Activated CD8-positive, alpha-beta memory T cell treated with anti-CD3 and anti-CD28 coated beads for 36 hours (primary cell): ENCODE measurements around the gene MED31. TPM values are rescaled to one million over a fixed set of nuclear protein-coding genes. Genes with fewer than 3 reads are reported as not detected.
"Not testable (repeated sequence)": the region's sequence is repeated elsewhere in the genome, so short reads cannot be mapped to it uniquely, and the experiment has no call there.

Experiments
- CTCF ChIA-PET: fragments of 350-600 bp; sonication (Branson Sonifier 250); formaldehyde crosslinking; loops from one replicate; lab custom pipeline; 2021; ENCODE audit warnings: antibody characterized with exemption; lab: Charles Lee
- POLR2A ChIA-PET: fragments of 350-600 bp; sonication (Branson Sonifier 250); formaldehyde crosslinking; loops from one replicate; lab custom pipeline; 2021; ENCODE audit warnings: antibody characterized with exemption; lab: Charles Lee
- total RNA-seq, 2 experiments: library from RNA; stranded (reverse); gene quantifications; one replicate each; pipeline ENCODE4 v1.2.3, GENCODE V29; 2021

The MED31 gene
- total RNA-seq, 2 experiments from 2014 or later = 25.2 to 28.5 TPM

DNA sequence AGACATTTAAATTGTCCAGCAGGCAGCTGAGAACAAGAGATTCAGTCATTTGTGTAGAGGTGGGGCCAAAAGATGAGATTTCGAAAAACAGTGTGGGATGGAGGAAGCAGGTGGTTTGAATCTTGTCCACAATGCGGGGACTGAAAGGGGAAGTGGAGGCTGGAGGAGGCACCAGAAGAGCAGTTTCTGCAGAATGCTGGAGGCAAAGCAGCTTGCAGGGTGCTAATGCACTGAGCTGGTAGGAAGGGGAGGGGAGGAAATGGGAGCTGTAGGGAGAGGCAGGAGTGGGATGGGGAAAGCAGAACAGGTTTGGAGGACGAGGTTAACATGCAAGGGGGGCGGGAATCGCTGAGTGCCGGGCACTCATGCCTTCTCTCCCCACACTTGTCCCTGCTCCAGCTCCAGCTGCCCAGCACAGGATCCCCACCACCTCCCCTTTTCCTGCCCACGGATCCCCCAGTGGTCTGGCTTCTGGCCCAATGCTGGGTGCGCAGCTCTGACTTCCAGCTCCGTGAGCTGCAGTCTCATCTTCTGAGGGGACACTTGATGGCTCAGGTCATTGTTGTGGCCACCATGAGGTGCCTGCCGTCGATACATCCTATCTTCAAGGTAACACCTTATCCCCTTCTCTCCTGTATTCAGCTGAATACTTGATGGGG, 9.5 kb upstream of the MED31 start:
- POLR2A ChIA-PET = interaction anchor here (0.6 kb wide), 1 partner anchor 38 kb away, joined by 3 read pairs; no protein-coding TSS in a partner anchor

DNA sequence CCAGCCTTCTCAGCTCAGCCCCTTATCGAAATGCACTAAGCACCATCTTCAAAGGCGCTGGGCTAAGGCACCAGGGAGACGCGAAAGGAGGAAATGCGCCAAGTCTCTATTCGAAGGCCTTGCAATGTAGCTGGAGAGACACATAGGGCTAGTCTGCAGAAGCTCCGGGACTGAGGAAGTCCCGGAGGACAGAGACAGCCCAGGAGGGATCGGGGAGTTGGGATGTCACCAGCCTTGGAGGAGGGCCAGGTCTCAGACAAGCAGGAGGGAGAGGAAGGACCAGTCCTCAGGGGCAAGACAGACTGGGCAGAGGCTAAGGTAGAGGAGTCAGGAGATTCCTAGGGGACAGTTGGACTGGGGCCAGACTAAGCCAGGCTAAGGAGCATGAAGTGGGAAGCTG, 8.7 kb upstream of the MED31 start:
- CTCF ChIA-PET = no interaction called here
- POLR2A ChIA-PET = no interaction called here

More for the DNA sequence above, 9.5 kb upstream of the MED31 start:
- CTCF ChIA-PET = interaction anchor here (0.7 kb wide), 1 partner anchor 250 kb away, joined by 3 read pairs; no protein-coding TSS in a partner anchor

DNA sequence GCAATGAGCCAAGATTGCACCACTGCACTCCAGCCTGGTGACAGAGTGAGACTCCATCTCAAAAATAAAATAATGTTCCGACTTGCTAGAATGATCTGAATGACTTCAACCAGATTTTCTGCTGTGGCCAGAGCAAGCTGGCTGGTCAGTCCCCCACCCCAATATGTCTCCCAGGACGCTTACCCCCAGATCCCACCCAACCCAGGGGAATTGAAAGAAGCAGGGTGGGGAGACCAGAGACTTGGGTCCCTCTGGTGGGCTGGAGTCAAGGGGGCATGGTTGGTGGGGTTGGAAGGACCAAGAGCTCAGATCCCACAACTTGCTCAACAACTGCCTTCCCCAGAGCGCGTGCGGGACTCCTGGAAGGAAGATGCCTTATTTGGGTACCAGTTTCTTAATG, 7.0 kb upstream of the MED31 start:
- CTCF ChIA-PET, POLR2A ChIA-PET: not testable (repeated sequence)

DNA sequence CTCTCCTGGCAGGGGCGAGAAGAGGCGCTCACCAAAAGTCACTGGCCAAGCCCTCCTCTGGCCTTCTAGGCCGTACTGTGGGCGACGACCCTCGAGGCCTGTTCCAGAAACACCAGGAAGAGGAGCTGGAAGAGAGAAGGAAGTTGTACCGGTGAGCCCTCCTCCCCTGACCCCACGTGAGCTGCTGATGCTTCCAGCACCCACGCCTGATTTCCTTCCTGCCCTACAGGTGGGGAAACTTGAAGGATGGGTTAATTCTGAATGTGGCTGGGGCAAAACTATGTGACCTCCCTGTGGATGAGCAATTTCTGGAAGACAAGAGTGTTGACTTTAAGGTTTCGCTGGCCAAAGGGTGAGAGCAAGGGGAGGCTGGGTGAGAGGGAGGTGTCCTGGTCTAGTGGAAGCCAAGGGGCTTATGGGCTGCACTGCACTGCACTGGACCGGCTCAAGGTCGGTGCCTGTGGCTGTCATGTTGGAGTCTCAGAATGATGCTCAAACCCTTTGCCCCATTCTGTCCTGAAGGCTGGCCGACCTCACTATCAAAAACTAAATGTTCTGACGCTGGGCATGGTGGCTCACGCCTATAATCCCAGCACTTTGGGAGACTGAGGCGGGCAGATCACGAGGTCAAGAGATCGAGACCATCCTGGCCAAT, 6.4 kb upstream of the MED31 start:
- POLR2A ChIA-PET = no interaction called here
- CTCF ChIA-PET = interaction anchor here (0.6 kb wide), 2 partner anchors 104 to 253 kb away, joined by 3 to 4 read pairs; no protein-coding TSS in a partner anchor

DNA sequence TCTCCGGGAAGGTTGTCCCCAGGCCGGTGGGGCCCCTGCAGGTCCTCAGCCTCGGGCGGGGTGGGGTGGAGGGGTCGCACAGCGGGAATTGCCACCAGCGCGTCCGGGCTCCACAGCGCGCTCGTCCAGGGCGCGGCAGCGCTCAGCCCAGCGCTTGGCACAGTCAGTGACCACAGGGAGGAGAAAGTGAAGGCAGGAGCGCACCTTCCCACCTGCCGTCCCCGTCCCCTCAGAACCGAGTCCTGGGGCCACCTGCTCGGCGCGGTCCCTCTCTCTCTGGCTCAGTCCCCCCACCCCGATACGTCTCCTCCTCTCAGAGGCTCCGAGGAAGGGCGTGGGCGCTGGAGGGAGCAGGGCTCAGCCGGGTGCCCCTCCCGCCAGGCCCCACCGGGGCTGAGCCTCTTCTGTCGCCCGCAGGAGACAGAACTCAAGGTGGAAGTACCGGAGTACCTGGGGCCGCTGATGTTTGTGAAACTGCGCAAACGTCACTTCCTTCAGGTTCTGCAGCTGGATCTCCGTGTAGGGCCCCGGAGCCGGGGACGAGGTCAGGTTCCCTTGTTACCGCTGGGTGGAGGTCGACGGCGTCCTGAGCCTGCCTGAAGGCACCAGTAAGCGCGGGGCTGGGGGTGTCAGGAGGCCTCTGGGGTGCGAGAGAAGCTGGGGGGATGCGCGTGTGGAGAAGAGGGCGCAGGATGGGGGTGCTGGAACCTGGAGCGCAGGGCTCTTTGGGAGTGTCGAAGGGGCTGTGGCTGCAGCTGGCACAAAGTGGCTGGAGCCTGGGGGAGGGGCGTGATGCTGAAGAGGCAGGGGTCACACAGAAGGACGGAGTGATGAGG, 5.6 kb upstream of the MED31 start:
- POLR2A ChIA-PET = not testable (repeated sequence)
- CTCF ChIA-PET = interaction anchor here (0.6 kb wide), 2 partner anchors 103 to 254 kb away, joined by 3 to 4 read pairs; no protein-coding TSS in a partner anchor

DNA sequence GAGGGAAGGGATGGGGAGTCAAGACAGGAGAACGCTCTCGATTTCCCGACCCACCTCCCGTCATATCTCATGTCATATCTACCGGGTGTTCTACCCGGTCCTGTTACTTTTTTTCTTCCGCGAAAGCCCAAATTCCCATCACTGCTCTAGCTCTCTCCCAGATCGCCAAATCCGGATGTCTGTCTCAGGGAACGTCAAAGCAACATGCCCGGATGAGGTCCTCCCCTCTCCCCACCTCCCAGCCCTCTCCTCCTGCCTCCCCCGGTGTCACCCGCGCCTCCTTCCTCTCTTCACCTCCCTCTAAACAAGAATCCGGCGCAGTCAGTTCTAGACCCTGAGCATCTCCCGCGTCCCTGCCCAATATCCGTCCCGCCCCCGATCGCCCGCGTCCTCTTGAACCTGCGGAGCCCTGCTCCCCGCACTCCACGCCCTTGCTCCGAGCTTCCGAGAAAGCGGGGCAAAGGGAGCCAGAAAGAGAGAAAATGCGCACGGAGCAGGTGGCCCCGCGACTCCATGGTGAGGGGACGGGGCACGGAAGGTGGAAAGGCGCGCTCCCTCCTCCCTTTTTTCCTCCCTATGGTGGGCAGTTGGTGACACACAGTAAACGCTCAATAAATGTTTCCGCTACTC, 4.4 kb upstream of the MED31 start:
- CTCF ChIA-PET = not testable (repeated sequence)

DNA sequence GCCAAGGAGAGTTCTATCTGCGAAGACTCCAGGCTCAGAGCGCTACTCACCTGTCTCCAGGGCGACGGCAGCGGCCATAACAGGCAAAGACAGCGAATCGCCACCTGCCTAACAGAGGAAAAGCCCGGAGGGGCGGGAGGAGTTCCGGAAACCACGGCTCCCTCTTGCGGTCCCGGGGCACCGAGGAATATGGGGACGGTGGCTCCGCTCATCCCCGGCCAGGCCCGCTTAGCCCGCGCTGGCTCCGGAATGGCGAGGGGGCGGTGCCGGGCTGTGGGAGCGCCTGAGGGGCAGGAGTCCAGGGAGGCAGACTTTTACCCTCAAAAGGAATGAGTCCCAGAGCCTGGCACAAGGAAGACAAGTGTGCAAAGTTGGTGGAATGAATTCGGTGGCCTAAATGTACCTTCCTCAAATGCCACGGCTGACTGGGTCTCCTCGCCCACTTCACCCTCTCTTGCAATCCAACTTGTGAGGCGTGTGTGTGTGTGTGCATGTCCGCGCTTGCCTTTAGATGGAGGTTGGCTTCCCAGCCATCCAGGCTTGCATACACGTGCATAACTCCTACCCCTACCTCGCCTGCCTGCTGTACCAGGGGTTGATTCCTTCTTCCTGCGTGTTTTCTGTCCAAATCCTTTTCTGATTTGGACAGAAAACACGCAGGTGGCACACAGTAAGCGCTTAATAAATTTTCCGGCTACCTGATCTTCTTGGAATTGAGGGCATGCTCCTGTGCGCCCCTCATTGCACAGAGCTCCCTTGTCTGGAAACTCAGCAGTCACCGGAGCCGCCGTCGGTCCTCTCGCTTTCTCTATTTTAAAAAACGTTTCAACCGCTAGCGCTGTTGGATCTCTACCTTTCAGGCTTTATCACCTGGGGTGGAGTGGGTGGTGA, 3.7 kb upstream of the MED31 start:
- ChIA-PET POLR2A (no interaction called here), CTCF (no interaction called here)

More for the DNA sequence above, 4.4 kb upstream of the MED31 start:
- POLR2A ChIA-PET = not testable (repeated sequence)

DNA sequence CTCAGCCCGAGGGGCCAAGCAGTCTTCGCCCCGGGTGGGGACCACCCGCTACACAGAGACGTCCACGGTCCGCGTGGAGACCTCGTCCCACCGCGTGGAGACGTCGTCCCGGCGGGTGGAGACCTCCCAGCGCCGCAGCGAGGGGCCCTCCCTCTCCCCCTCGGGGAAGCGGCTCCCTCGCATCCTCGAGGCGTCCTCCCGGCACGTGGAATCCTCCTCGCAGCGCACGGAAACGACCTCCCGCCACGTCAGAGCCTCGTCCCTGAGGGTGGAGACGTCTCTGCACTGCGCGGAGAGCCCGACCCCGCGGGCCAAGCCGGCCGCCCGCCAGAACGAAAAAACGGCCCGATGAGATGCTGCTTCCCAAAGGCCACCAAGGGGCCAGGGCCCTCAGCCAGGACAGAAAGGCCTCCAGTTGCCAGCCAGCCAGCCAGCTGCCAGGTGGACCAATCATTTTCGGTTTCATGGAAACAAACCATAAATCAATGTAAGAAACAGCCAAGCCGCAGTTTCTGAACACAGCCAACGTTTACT, 581 bp upstream of the MED31 start:
- ChIA-PET POLR2A (interaction anchor here (1.4 kb wide), 1 partner anchor 11 kb away, joined by 7 read pairs; no protein-coding TSS in a partner anchor), CTCF (interaction anchor here (1.0 to 1.3 kb wide), 2 partner anchors 9 to 11 kb away, joined by 3 read pairs; no protein-coding TSS in a partner anchor)

DNA sequence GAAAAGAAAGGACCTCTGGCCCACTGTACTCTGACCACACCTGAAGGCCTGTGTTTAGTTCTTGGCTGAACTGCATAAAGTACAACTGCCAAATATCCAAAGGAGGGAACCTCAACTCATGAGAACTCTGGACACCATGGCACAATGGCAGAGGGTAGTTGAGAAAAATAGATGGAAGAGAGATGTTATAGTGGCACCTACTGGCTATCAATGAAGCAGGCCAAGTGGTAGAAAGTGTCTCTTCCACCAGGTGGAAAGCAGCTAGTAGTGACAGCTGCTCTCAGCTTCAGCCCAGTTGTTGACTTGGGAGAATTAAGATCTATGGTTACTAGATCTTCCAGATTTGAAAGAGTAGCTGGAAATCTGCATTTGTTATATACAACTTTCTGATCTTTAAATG, 3.2 kb downstream of the MED31 start:
- POLR2A ChIA-PET = no interaction called here
- CTCF ChIA-PET = interaction anchor here (0.8 kb wide), 1 partner anchor 175 kb away, joined by 3 read pairs; no protein-coding TSS in a partner anchor

DNA sequence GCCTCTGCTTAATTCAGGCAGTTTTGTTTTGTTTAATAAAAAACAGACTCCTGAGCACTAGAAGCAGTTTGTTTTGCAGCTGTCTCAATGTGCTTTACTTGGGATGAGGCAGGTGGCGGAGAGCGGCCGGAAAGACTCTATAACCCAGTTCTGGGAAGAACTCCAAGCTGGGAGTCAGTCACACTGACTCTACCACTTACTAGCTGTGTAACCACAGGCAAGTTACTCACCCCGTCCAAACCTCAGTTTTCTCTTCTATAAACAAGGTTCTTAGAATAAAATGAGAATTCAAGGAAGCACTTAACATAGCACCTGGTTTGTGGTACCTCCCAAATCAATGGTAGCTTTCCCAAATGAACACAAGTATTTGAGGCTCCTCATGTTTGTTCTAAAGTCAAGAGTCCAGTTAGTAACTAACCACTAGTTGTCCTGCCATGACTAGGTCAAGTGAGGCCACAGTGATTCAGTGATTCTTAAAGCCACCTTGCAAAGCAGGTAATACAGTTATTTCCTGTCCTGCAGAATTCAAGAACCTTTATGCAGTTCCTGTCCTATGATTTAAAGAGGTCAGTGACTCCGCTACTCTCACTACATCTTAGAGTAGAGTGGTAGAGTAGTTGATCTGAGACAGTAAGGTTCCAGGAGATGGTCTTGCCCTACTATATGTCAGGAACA, 7.8 kb downstream of the MED31 start:
- ChIA-PET CTCF (no interaction called here), POLR2A (no interaction called here)

DNA sequence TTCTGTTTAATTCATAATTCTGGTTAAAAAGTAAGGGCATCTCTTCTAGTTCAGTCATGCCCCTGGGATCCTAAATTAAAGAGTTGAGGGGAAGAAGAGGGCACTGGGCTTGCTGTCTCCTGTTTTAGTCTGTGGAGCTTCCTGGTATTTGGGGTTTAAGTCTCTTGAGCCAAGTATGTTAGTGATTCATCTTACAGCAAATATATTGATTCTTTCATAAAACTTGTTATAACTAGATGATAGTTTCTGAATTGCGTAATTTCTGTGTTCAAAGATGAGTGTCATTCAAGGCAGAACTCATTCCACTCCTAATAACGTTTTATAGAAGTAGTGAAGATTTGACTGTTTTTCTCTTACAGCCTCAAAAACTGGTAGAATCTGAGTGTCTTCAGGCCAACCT, 8.8 kb downstream of the MED31 start:
- POLR2A ChIA-PET = interaction anchor here (1.2 to 1.4 kb wide), 2 partner anchors 8 to 198 kb away, joined by 3 to 4 read pairs; partner anchors contain the start of genes C17orf100, MED31 and PIMREG

DNA sequence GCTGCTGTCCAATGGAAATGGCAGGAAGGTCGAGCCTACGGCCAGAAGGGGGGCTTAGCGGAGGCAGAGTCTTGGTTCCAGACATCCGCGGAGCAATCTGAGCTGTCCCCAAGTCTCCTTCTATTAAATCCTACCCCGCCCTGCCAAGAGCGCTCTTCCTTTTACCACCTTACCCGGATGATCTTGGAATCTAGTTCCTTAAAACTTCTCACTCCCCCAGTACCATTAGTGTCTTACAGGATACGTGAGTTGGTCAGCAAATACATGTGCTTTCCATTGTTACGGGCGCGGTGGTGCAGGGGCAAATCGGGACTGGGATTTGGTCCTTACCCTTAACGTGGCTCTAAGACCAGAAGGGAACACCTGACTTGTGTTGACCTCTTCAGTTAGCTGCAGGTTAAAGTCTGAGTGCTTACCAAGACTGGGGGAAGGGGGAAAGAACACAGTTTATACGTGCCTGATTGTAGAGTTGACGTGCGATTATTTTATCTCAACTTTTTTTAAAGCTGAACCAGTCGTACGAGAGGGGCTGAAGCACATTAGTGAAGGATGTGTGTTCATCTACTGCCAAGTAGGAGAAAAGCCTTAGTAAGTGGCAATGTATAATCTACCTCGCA, 10.1 kb downstream of the MED31 start:
- POLR2A ChIA-PET = interaction anchor here (0.8 to 1.4 kb wide), 2 partner anchors 10 to 197 kb away, joined by 3 to 7 read pairs; partner anchors contain the start of genes C17orf100, MED31 and PIMREG
- CTCF ChIA-PET = interaction anchor here (0.8 to 1.0 kb wide), 2 partner anchors 10 to 91 kb away, joined by 3 read pairs; partner anchors contain the start of genes C17orf100 and MED31

More for the DNA sequence above, 8.8 kb downstream of the MED31 start:
- CTCF ChIA-PET = interaction anchor here (1.0 kb wide), 1 partner anchor 9 kb away, joined by 3 read pairs; the partner anchor contains the start of genes C17orf100 and MED31

DNA sequence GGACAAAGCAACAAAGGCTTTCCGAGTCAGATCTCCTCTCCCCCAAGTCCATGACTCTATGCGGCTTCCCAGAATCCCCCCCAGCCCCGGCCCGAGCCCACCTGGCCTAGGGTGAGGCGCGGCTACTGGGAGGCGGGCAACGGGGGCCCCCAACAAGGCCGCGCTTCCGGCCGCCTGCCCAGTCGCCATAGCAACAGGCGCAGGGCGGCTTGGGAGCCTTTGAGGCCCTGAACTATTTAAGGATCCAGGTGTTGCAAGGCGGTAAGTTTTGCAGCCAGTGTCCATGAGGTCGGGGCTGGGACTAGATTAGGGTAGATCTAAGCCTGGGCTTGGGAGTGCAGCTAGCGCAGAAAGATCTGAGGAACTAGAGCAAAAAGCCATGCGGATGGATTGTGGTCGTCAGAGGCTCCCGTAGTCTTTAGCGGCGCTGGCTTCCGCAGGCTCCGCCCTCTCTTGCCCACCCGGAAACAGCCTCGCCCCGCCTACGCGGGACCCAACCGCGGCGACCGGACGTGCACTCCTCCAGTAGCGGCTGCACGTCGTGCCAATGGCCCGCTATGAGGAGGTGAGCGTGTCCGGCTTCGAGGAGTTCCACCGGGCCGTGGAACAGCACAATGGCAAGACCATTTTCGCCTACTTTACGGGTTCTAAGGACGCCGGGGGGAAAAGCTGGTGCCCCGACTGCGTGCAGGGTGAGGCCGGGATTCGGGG, 10.7 kb downstream of the MED31 start, which contains the start of the genes KIAA0753 and TXNDC17:
KIAA0753 (minus strand) TSS at position 176 of the 711 bp plus-strand sequence. CDS start 5,608 bp downstream, outside the sequence.
TXNDC17 (plus strand) TSS at position 525 of the 711 bp plus-strand sequence; CDS start at position 548, 23 bp downstream.
- ChIA-PET POLR2A (interaction anchor here (0.5 to 0.8 kb wide), 2 partner anchors 10 kb away, joined by 3 to 7 read pairs; partner anchors contain the start of genes C17orf100 and MED31), CTCF (interaction anchor here (1.0 kb wide), 1 partner anchor 91 kb away, joined by 3 read pairs; no protein-coding TSS in a partner anchor)

DNA sequence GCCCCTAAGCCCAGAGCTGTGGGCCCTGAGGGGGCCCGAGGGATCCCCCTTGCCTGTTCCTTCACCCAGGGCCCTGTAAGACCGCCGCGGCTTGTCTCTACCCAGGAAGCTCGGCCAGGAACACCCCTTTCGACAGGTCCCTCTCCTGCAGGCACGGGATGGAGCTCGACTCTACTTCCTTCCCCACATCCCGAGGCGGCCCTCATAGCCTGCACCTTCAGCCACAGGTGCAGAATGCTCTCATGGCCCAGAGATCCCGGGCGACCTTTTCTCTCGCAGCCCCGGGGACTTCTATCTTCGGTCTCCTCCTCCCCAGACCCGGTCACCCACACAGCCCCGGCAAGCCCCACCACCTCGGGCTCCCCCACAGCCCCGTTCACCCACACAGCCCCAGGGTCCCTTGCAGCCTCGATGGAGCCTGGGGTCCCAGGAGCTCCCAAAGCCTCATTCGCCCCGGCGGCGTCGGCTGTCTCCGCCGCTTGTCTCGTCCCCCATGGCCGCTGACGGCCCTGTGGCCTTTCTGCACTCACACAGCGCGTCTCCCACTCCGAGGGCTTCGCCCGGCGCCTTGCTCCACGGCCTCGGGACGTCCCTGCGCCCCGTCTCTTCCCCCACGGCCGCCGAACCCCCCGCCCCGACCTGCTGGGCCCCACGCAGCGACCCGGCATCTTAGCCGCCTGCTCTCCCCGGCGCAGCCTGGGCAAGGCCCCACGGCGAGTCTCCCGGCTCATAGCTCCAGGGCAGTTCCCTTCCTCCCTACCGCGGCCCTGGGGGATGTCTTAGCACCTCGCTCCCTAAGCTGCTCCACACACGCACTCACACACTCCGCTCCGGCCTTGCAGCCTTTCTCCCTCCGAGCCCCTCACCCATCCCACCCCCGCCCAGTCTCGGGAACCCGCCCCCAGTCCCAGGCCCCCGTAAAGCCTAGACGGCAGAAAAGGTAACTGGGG, 11.5 kb downstream of the MED31 start:
- ChIA-PET CTCF (no interaction called here), POLR2A (interaction anchor here (0.5 to 0.7 kb wide), 2 partner anchors 11 to 65 kb away, joined by 3 read pairs; no protein-coding TSS in a partner anchor)
